Epithelial cell of proximal tubule (primary cell): ENCODE measurements around the gene GASK1A. TPM values are rescaled to one million over a fixed set of nuclear protein-coding genes. Genes with fewer than 3 reads are reported as not detected.

Experiments
- DNase-seq: peaks from one replicate; pipeline ENCODE4 v3.0.0-alpha.2; 2011; ENCODE audit warnings: low read depth
- H3K4me3 ChIP-seq: 2 replicates; pipeline ENCODE4 v1.5.1; 2011; ENCODE audit warnings: low read depth, mild to moderate bottlenecking, low read length
- total RNA-seq: library from RNA; depleted of rRNA; stranded (reverse); fragments of >200 nt; gene quantifications from 2 replicates; pipeline ENCODE4 v1.2.3, GENCODE V29; 2015
- TF ChIP-seq, protein P1 (sequence below): conservative IDR thresholded peaks from 2 replicates; pipeline ENCODE4 v1.5.1; 2012; ENCODE audit warnings: low read depth, mild to moderate bottlenecking, low read length

Gene GASK1A
- total RNA-seq, 1 donor from 2014 or later = 1.1 TPM

DNA sequence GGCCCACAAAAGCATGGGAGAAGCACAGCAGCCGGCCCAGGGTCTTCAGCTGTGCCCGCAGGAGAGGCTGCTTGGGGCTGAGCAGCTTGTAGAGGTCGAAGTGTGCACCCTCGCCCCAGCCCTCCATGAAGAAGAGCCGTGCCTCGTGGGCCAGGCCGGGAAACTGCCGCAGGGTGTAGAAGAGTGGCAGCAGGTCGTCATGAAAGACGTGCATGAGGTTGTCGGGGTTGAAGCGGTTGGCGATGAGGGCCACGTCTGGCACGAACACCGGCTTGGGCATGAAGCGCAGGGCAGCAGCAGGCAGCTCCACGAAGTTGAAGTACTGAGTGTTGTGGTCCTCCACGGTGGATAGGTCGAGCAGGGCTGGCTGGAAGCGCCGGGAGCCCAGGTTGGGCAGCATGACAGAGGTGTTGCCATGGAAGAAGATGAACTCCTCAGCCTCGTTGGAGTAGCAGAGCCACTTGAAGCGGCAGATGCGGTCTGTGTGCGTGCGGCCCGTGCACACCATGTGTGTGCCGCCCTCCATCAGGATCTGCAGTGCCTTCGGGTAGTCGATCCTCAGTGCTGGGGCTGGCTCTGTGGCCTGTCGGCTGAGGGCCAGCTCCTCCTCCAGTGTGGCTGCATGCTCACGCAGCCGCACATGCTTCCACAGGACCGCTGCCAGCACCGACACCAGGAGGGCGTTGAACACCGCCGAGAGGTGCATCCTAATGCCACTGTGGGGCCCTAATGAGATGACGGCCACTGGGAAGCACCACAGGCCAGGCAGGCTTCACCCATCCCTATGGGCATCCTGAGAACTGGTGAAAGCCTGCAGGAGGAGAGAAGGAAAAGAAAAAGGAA is 101.8 kb downstream of the GASK1A start:
- TF ChIP-seq, protein P1, sequence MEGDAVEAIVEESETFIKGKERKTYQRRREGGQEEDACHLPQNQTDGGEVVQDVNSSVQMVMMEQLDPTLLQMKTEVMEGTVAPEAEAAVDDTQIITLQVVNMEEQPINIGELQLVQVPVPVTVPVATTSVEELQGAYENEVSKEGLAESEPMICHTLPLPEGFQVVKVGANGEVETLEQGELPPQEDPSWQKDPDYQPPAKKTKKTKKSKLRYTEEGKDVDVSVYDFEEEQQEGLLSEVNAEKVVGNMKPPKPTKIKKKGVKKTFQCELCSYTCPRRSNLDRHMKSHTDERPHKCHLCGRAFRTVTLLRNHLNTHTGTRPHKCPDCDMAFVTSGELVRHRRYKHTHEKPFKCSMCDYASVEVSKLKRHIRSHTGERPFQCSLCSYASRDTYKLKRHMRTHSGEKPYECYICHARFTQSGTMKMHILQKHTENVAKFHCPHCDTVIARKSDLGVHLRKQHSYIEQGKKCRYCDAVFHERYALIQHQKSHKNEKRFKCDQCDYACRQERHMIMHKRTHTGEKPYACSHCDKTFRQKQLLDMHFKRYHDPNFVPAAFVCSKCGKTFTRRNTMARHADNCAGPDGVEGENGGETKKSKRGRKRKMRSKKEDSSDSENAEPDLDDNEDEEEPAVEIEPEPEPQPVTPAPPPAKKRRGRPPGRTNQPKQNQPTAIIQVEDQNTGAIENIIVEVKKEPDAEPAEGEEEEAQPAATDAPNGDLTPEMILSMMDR = no peak
- no peak overlapping the region for H3K4me3 ChIP-seq
- no peak for DNase-seq

DNA sequence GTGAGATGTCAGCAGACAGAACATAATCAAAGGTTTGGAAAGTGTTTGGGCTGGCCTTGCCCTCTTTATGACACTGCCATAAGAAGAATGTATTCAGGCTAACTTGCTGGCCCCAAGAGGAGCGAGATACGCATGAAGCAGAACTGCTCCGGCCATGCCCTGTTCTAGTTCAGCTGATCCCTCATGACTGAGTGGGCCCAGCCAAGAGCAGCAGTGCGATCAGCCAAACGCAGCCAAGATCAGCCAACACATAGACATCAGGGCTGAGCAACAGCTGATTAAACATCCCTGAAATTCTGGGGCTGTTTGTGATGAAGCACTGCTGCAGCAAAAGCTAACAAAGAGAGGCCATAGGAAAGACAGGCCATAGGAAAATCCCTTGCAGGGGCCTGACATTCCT is 102.7 kb downstream of the GASK1A start:
- no peak overlapping the region for H3K4me3 ChIP-seq
- TF ChIP-seq, protein P1 = no peak
- DNase-seq = no peak

DNA sequence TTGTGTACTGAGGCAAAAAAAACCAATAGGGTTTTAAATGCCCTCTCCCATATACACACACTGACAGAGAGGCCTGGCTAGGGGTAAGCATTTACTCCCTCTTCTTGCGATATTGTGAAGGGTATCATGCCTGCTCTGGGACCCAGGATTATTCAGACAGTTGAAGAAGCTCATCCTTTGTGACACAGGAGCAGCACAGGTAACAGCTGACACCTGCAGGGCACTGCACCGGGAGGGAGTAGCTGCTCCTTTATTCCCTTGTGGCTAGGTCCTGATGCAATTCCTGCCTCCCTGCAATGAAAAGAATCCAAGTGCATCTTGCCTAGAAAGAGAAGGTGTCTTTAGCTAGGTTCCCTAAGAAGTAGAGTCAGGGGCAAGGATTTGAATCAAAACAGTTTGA is 103.3 kb downstream of the GASK1A start:
- TF ChIP-seq, protein P1 = no peak
- no peak overlapping the region for H3K4me3 ChIP-seq
- no peak for DNase-seq

DNA sequence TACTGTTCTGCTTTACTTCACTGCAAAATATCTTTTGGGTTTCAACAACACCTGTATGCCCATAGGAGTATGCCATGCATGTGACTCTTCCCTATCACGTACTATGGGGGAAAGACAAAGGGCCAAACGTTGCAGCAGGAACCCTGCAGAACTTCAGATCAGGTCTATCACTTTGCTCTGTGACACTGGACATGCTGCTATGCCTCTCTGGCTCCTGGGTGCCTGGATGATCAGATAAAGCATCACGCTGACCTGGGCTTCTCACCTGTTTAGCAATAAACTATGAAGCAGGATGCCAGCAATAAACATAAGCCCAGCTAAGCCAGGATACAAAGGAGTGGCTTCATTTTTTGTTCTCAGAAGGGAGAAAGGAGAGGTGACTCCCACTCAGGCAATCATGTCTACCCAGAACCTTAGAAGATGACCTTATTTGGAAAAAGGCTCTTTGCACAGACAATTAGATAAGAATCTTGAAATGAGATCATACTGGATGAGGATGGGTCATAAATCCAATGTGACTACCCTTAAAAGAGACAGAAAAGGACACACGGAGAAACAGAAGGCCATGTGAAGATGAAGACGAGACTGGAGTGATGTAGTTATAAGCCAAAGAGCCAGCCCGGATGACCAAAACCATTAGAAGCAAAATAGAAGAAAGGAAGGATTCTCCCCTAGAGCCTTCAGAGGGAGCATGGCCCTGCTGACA is 107.5 kb downstream of the GASK1A start:
- DNase-seq = no peak
- H3K4me3 ChIP-seq = no peak overlapping the region
- TF ChIP-seq, protein P1 = no peak

DNA sequence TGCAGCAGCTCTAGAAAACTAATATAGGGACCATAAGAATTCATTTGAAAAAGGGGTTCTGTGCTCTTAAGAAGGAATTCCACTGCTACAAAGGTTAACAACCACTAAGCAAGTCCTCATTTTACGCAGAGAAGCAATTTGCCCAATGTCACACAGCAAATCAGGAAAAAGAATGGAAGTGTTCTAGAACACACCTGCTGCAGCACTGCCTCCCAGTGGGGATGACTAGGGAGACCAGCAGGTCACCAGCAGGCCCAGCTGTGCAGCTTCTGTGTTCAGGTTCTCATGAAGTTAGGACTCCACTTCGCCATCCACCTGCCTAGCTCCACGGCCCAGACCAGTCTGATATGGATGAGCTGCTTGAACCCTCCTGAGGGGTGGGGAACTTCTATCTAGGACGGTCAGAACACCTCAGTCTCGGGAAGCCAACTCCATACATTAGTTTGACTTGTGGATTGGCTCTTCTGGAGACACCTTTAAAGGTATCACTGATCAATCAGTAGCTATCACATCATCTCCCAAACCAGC is 108.2 kb downstream of the GASK1A start:
- TF ChIP-seq, protein P1 = peak; percentile 36
- H3K4me3 ChIP-seq = no peak overlapping the region
- no peak for DNase-seq

DNA sequence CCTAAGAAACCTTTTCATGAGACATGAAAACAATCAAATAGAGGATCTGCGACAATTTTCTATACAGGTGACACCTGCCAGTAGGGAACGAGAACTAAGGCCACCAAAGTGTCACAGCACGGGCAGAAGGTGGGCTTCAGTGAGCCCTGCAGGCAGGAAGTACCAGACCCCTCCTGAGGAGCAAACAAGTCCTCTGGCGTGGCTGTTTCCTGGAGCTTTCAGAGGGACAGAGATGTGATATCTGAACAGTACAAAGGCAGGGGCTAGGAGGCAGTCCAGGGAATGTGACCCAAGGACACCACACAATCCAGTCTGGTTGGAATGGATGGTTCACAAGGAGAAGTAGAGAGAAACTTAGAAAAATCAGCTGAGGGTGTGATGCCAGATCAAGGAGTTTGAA is 110.0 kb downstream of the GASK1A start:
- no peak overlapping the region for H3K4me3 ChIP-seq
- TF ChIP-seq, protein P1 = no peak

More for the DNA sequence above, 110.0 kb downstream of the GASK1A start:
- no peak for DNase-seq
